ENCODE results near the gene SLC25A21.

The SLC25A21 gene

GRCh38 chr14:36988568-36988967, 183.8 kb downstream of the SLC25A21 start:
- TF ChIP-seq SIN3A (IDR thresholded peaks at IDR 0.05; ENCODE audit: borderline replicate concordance, insufficient read depth, low read length) (no peak), POLR2AphosphoS5 (IDR thresholded peaks at IDR 0.05; ENCODE audit: low read depth, low read length) (no peak), TAF1 (IDR thresholded peaks at IDR 0.05; ENCODE audit: borderline replicate concordance, insufficient read depth, low read length) (no peak), FOXP2 (optimal IDR thresholded peaks at IDR 0.05; ENCODE audit: borderline replicate concordance, extremely low read depth, extremely low read length, insufficient read depth) (no peak), REST (IDR thresholded peaks at IDR 0.05; ENCODE audit: insufficient read depth in 1 of 2, low read depth in 2 of 2, low read length in 2 of 2) (no peak)

GRCh38 chr14:36986407-36986806, 186.0 kb downstream of the SLC25A21 start:
- TF ChIP-seq REST (IDR thresholded peaks at IDR 0.05; ENCODE audit: insufficient read depth in 1 of 2, low read depth in 2 of 2, low read length in 2 of 2) (no peak), FOXP2 (optimal IDR thresholded peaks at IDR 0.05; ENCODE audit: borderline replicate concordance, extremely low read depth, extremely low read length, insufficient read depth) (no peak), TAF1 (IDR thresholded peaks at IDR 0.05; ENCODE audit: borderline replicate concordance, insufficient read depth, low read length) (no peak), POLR2AphosphoS5 (IDR thresholded peaks at IDR 0.05; ENCODE audit: low read depth, low read length) (no peak), SIN3A (IDR thresholded peaks at IDR 0.05; ENCODE audit: borderline replicate concordance, insufficient read depth, low read length) (no peak)

GRCh38 chr14:36981832-36982529, 190.4 kb downstream of the SLC25A21 start:
- TF ChIP-seq REST (IDR thresholded peaks at IDR 0.05; ENCODE audit: insufficient read depth in 1 of 2, low read depth in 2 of 2, low read length in 2 of 2) (no peak), TAF1 (IDR thresholded peaks at IDR 0.05; ENCODE audit: borderline replicate concordance, insufficient read depth, low read length) (no peak), SIN3A (IDR thresholded peaks at IDR 0.05; ENCODE audit: borderline replicate concordance, insufficient read depth, low read length) (no peak), FOXP2 (optimal IDR thresholded peaks at IDR 0.05; ENCODE audit: borderline replicate concordance, extremely low read depth, extremely low read length, insufficient read depth) (no peak), POLR2AphosphoS5 (IDR thresholded peaks at IDR 0.05; ENCODE audit: low read depth, low read length) (no peak)

- TF ChIP-seq POLR2AphosphoS5 (IDR thresholded peaks at IDR 0.05; ENCODE audit: low read depth, low read length) = no peak
Observed at GRCh38 chr14:36979863-36980262, 192.5 kb downstream of the SLC25A21 start.

GRCh38 chr14:36976571-36977023, 195.8 kb downstream of the SLC25A21 start:
- TF ChIP-seq POLR2AphosphoS5 (IDR thresholded peaks at IDR 0.05; ENCODE audit: low read depth, low read length) = no peak
- TF ChIP-seq FOXP2 (optimal IDR thresholded peaks at IDR 0.05; ENCODE audit: borderline replicate concordance, extremely low read depth, extremely low read length, insufficient read depth) = no peak
- TF ChIP-seq REST (IDR thresholded peaks at IDR 0.05; ENCODE audit: insufficient read depth in 1 of 2, low read depth in 2 of 2, low read length in 2 of 2) = no peak
- no peak for TF ChIP-seq TAF1 (IDR thresholded peaks at IDR 0.05; ENCODE audit: borderline replicate concordance, insufficient read depth, low read length)
- no peak for TF ChIP-seq SIN3A (IDR thresholded peaks at IDR 0.05; ENCODE audit: borderline replicate concordance, insufficient read depth, low read length)
